Endothelial cell of umbilical vein (primary cell): Measurements from ENCODE around the gene HOXB3. TPM values are rescaled to one million over a fixed set of nuclear protein-coding genes. Genes with fewer than 3 reads are reported as not detected.

Experiments used
- BruUV-seq: library from RNA; stranded (reverse); fragments of 400-500 nt; replicated peaks from 2 replicates; lab custom pipeline; 2021; lab: Mats Ljungman, UMichigan
- CTCF ChIA-PET: fragments of 300-600, 350-600 bp; sonication (Branson Sonifier 250); formaldehyde crosslinking; loops from one replicate; lab custom pipeline; 2021; ENCODE audit warnings: antibody characterized with exemption, inconsistent platforms; lab: Charles Lee
- POLR2A ChIA-PET: fragments of 300-600, 350-600 bp; sonication (Branson Sonifier 250); formaldehyde crosslinking; loops from one replicate; lab custom pipeline; 2021; ENCODE audit warnings: antibody characterized with exemption, inconsistent platforms; lab: Charles Lee
- DNase-seq: peaks from one replicate; pipeline ENCODE4 v3.0.0-alpha.2; 2011; ENCODE audit warnings: low read depth, low spot score
- FAIRE-seq: peaks from 2 replicates; lab custom pipeline; 2011; peaks lifted over from hg19 to GRCh38; lab: Jason Lieb, UNC
- H2AFZ ChIP-seq: 2 replicates; pipeline ENCODE4 v1.6.0; 2012; ENCODE audit warnings: low read depth, low read length, control low read depth, inconsistent platforms
- H3K27ac ChIP-seq: 2 replicates; pipeline ENCODE4 v1.5.1; 2011; ENCODE audit warnings: low read depth, mild to moderate bottlenecking, control low read depth, low read length, moderate library complexity; ENCODE audit not compliant: insufficient read depth
- H3K27me3 ChIP-seq, 2 experiments: 2 replicates each; pipeline versions ENCODE4 v1.6.0 to v1.6.1; 2011; ENCODE audit warnings: low read length in 2 of 2, mixed read lengths in 1 of 2; ENCODE audit not compliant: control insufficient read depth in 2 of 2, insufficient read depth in 2 of 2
- H3K36me3 ChIP-seq, 2 experiments: 2 replicates in 1 of 2; 3 replicates in 1 of 2; pipeline ENCODE4 v1.5.1; 2011; ENCODE audit warnings: low read length in 2 of 2, mild to moderate bottlenecking in 1 of 2, moderate library complexity in 1 of 2; ENCODE audit not compliant: control insufficient read depth in 2 of 2, insufficient read depth in 2 of 2; ENCODE audit errors: extremely low read depth in 1 of 2
- H3K4me1 ChIP-seq: 3 replicates; pipeline ENCODE4 v1.5.1; 2011; ENCODE audit warnings: mild to moderate bottlenecking, low read length; ENCODE audit not compliant: control insufficient read depth, insufficient read depth; ENCODE audit errors: extremely low read depth
- H3K4me2 ChIP-seq: 2 replicates; pipeline ENCODE4 v1.6.1; 2011; ENCODE audit warnings: low read length, control low read depth, mixed read lengths; ENCODE audit not compliant: insufficient read depth
- H3K4me3 ChIP-seq, 3 experiments: fragments of 200-600 bp in 1 of 3; sonication (generic), shearing (Covaris generic) in 1 of 3; replicated peaks in 1 of 3; 2 replicates each; pipeline ENCODE4 v1.5.1; 2011 to 2016; ENCODE audit warnings: control low read depth in 3 of 3, low read length in 3 of 3, mild to moderate bottlenecking in 2 of 3, inconsistent platforms in 1 of 3, low read depth in 1 of 3, moderate library complexity in 1 of 3; ENCODE audit not compliant: insufficient read depth in 1 of 3
- H3K79me2 ChIP-seq: 2 replicates; pipeline ENCODE4 v1.6.0; 2012; ENCODE audit warnings: low read length, inconsistent platforms; ENCODE audit not compliant: control insufficient read depth, insufficient read depth
- H3K9ac ChIP-seq: replicated peaks from 2 replicates; pipeline ENCODE3; 2011; ENCODE audit warnings: low read length, control low read depth; ENCODE audit not compliant: insufficient read depth; ENCODE audit errors: extremely low read depth
- H3K9me1 ChIP-seq: replicated peaks from 3 replicates; pipeline ENCODE4 v1.6.0; 2011; ENCODE audit warnings: mild to moderate bottlenecking, low read length; ENCODE audit not compliant: control insufficient read depth, insufficient read depth; ENCODE audit errors: extremely low read depth
- H3K9me3 ChIP-seq: replicated peaks from 2 replicates; pipeline ENCODE4 v1.5.1; 2012; ENCODE audit warnings: low read length, inconsistent platforms; ENCODE audit not compliant: control insufficient read depth, insufficient read depth
- H4K20me1 ChIP-seq: replicated peaks from 2 replicates; pipeline ENCODE3; 2011; ENCODE audit warnings: mild to moderate bottlenecking, low read length; ENCODE audit not compliant: control insufficient read depth, insufficient read depth; ENCODE audit errors: extremely low read depth
- EZH2 ChIP-seq: IDR thresholded peaks from 2 replicates; pipeline ENCODE4 v1.6.1; 2012; ENCODE audit warnings: borderline replicate concordance, low read depth, mild to moderate bottlenecking, moderate library complexity, low read length, inconsistent platforms; ENCODE audit not compliant: severe bottlenecking
- FOS ChIP-seq: IDR thresholded peaks from 2 replicates; pipeline ENCODE4 v1.6.1; 2011; ENCODE audit warnings: mild to moderate bottlenecking, low read length, moderate library complexity, borderline replicate concordance; ENCODE audit not compliant: insufficient read depth
- GATA2 ChIP-seq: IDR thresholded peaks from 2 replicates; pipeline ENCODE4 v1.7.0; 2011; ENCODE audit warnings: low read depth, mild to moderate bottlenecking, moderate library complexity, mixed read lengths, low read length; ENCODE audit not compliant: insufficient read length, insufficient read depth
- JUN ChIP-seq: IDR thresholded peaks from 2 replicates; pipeline ENCODE4 v1.6.1; 2011; ENCODE audit warnings: borderline replicate concordance, low read depth; ENCODE audit not compliant: insufficient read length, insufficient read depth
- MAX ChIP-seq: IDR thresholded peaks from 2 replicates; pipeline ENCODE4 v1.6.1; 2011; ENCODE audit not compliant: insufficient read depth, insufficient read length
- MYC ChIP-seq: IDR thresholded peaks from one replicate; pipeline ENCODE4 v1.6.1; 2011; ENCODE audit warnings: mild to moderate bottlenecking, low read depth, low read length
- POLR2A ChIP-seq: IDR thresholded peaks from 2 replicates; pipeline ENCODE4 v1.6.1; 2012; ENCODE audit warnings: low read depth, mild to moderate bottlenecking, control low read depth, low read length
- POLR2AphosphoS5 ChIP-seq: IDR thresholded peaks from 2 replicates; pipeline ENCODE4 v1.6.1; 2012; ENCODE audit warnings: low read depth, mild to moderate bottlenecking, control low read depth, low read length, moderate library complexity; ENCODE audit not compliant: insufficient read depth
- dilution Hi-C: fragments of 300-500 bp; cut with MboI; formaldehyde crosslinking; loops from one replicate; pipeline ENCODE4 v1.15.0; 2019; ENCODE audit warnings: low sequenced_read_pairs; ENCODE audit not compliant: extremely low pct_ligation_motif_present
- intact Hi-C: fragments of 100-400 bp; cut with micrococcal nuclease; formaldehyde crosslinking; loops from one replicate; pipeline ENCODE4 v1.10.0; 2022
- polyA plus RNA-seq, 4 experiments: library from polyadenylated mRNA; depleted of rRNA in 3 of 4; stranded (reverse) in 3 of 4; unstranded in 1 of 4; fragments of >200 nt; gene quantifications; 2 replicates each; pipeline versions ENCODE4 v1.2.1 to v1.2.3, GENCODE V29; 2011 to 2012; ENCODE audit warnings: missing spikeins in 1 of 4
- total RNA-seq: library from RNA; stranded (reverse); gene quantifications from 2 replicates; pipeline ENCODE4 v1.2.3, GENCODE V29; 2021
- TF ChIP-seq, protein P1 (sequence below), 2 donors: IDR thresholded peaks; 1 replicate in 1 of 2; 2 replicates in 1 of 2; pipeline ENCODE4 v1.5.1; 2011; ENCODE audit warnings: low read length in 2 of 2, mild to moderate bottlenecking in 2 of 2, moderate library complexity in 2 of 2, control low read depth in 1 of 2, inconsistent platforms in 1 of 2, low read depth in 1 of 2; ENCODE audit not compliant: insufficient read depth in 1 of 2; ENCODE audit errors: extremely low read depth in 1 of 2

The HOXB3 gene
- total and polyA plus RNA-seq, 2 donors (not counting 3 experiments of a cell fraction or from before 2014, with no cell fraction given) = 29.6 to 56.6 TPM

DNA sequence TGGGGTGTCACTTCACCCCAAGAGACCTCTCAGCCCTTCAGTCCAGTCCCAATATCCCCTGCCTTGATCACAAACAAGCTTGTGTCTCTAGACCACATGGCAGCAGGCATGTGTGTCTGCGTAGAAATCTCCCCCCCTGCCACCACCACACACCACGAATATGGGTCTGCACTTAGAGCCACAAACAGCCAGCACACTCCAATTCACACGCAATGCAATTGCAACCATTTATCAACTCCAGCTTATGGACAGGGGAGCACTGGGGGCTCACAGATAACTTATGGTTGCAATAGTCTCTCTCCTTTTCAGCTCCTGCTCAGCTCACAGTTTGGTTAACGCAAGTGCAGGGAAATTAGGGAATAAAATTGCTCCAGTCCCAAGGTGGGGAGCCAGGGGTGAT lies 33.5 kb upstream of the HOXB3 start:
- Histone ChIP-seq H3K4me2 (no peak overlapping the region), H3K4me3 (no peak overlapping the region), H4K20me1 (no peaks in the 10 kb centered on the region), H3K27me3 (peaks cover 66 to 90% of the 10 kb centered on the region in 2 experiments), H3K27ac (no peak overlapping the region), H2AFZ (no peak overlapping the region), H3K9ac (no peak overlapping the region), H3K9me1 (no peaks in the 10 kb centered on the region), H3K9me3 (no peaks in the 10 kb centered on the region), H3K4me1 (peaks cover 16% of the 10 kb centered on the region), H3K36me3 (no peaks in the 10 kb centered on the region), H3K79me2 (no peaks in the 10 kb centered on the region)
- dilution Hi-C loops = no loop called here
- intact Hi-C loops = no loop called here
- FAIRE-seq (no peak), DNase-seq (no peak)
- POLR2A ChIA-PET = no interaction called here
- CTCF ChIA-PET = interaction anchor here (0.5 to 6.3 kb wide), 5 partner anchors 9 to 374 kb away, joined by 3 to 45 read pairs (median 7); partner anchors contain the start of genes HOXB8 and IGF2BP1
- peak; percentile 18 for TF ChIP-seq EZH2
- TF ChIP-seq MYC = no peak
- BruUV-seq = no TSS peak

DNA sequence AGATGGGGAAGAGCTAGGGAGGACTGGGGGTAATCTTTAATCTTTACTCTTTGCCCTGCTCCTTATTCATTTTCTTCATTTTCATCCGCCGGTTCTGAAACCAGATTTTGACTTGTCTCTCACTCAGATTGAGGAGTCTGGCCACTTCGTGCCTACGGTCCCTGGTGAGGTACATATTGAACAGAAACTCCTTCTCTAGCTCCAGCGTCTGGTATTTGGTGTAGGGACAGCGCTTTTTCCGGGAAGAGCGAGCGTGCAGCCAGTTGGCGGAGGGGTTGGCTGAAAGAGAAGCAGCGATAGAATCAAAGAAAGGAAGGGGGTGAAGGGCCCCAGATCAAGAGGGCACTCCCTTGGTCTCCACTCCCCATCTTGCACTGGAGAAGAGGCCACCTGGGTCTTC lies 32.8 kb upstream of the HOXB3 start:
- dilution Hi-C loops (no loop called here), intact Hi-C loops (no loop called here)
- Histone ChIP-seq H3K4me1 (peaks cover 22% of the 10 kb centered on the region), H3K9me3 (no peaks in the 10 kb centered on the region), H3K4me3 (no peak overlapping the region), H4K20me1 (no peaks in the 10 kb centered on the region), H3K9ac (no peak overlapping the region), H2AFZ (no peak overlapping the region), H3K27ac (no peak overlapping the region), H3K79me2 (no peaks in the 10 kb centered on the region), H3K27me3 (peaks cover 65 to 88% of the 10 kb centered on the region in 2 experiments), H3K9me1 (no peaks in the 10 kb centered on the region), H3K36me3 (no peaks in the 10 kb centered on the region), H3K4me2 (no peak overlapping the region)
- no peak for FAIRE-seq
- TF ChIP-seq JUN (no peak), POLR2AphosphoS5 (no peak), EZH2 (no peak), FOS (no peak), GATA2 (no peak), POLR2A (no peak), MAX (no peak), MYC (no peak)
- TF ChIP-seq, protein P1, sequence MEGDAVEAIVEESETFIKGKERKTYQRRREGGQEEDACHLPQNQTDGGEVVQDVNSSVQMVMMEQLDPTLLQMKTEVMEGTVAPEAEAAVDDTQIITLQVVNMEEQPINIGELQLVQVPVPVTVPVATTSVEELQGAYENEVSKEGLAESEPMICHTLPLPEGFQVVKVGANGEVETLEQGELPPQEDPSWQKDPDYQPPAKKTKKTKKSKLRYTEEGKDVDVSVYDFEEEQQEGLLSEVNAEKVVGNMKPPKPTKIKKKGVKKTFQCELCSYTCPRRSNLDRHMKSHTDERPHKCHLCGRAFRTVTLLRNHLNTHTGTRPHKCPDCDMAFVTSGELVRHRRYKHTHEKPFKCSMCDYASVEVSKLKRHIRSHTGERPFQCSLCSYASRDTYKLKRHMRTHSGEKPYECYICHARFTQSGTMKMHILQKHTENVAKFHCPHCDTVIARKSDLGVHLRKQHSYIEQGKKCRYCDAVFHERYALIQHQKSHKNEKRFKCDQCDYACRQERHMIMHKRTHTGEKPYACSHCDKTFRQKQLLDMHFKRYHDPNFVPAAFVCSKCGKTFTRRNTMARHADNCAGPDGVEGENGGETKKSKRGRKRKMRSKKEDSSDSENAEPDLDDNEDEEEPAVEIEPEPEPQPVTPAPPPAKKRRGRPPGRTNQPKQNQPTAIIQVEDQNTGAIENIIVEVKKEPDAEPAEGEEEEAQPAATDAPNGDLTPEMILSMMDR (IDR thresholded peaks at IDR 0.05; ENCODE audit: extremely low read depth in 1 of 2, insufficient read depth in 1 of 2, low read depth in 1 of 2, low read length in 2 of 2) = no peak
- DNase-seq = no peak
- CTCF ChIA-PET = interaction anchor here (0.8 to 6.3 kb wide), 8 partner anchors 8 to 548 kb away, joined by 3 to 45 read pairs (median 6); partner anchors contain the start of gene HOXB8
- POLR2A ChIA-PET = no interaction called here
- no TSS peak for BruUV-seq
